OCI-LY3 (cell line): ENCODE data around the gene RTP4.
"Not testable (repeated sequence)": the region's sequence is repeated elsewhere in the genome, so short reads cannot be mapped to it uniquely, and the experiment has no call there.

Source experiments
- H2AFZ ChIP-seq: fragments of 200-600, 300-600 bp; shearing (Covaris generic); 2 replicates; pipeline ENCODE4 v1.6.0; 2014; ENCODE audit warnings: antibody characterized with exemption, low read depth, low read length
- H3K27ac ChIP-seq: fragments of 200-600, 300-600 bp; sonication (generic); 2 replicates; pipeline ENCODE4 v1.5.1; 2014; ENCODE audit warnings: mild to moderate bottlenecking, low read length, moderate library complexity, mixed read lengths
- H3K27me3 ChIP-seq: fragments of 200-600, 300-600 bp; sonication (generic); 2 replicates; pipeline ENCODE4 v1.6.1; 2014; ENCODE audit warnings: low read depth, low read length, mixed read lengths
- H3K36me3 ChIP-seq: fragments of 200-600, 300-600 bp; sonication (generic); replicated peaks from 2 replicates; pipeline ENCODE3; 2014; ENCODE audit warnings: low read depth, low read length, mixed read lengths
- H3K4me1 ChIP-seq: fragments of 300-600, 200-600 bp; sonication (generic); 2 replicates; pipeline ENCODE4 v1.6.1; 2014; ENCODE audit warnings: low read length, mixed read lengths
- H3K4me2 ChIP-seq: fragments of 200-600, 300-600 bp; sonication (generic); 2 replicates; pipeline ENCODE4 v1.6.1; 2014; ENCODE audit warnings: low read length, mixed read lengths
- H3K4me3 ChIP-seq: fragments of 300-600, 200-600 bp; sonication (generic); 2 replicates; pipeline ENCODE4 v1.5.1; 2014; ENCODE audit warnings: antibody characterized with exemption, mild to moderate bottlenecking, low read length, moderate library complexity
- H3K79me2 ChIP-seq: fragments of 300-600, 200-600 bp; shearing (Covaris generic); 2 replicates; pipeline ENCODE4 v1.6.1; 2014; ENCODE audit warnings: mild to moderate bottlenecking, low read length, mixed read lengths
- H3K9ac ChIP-seq: fragments of 300-600, 200-600 bp; shearing (Covaris generic); 2 replicates; pipeline ENCODE4 v1.6.0; 2014; ENCODE audit warnings: mild to moderate bottlenecking, low read length, moderate library complexity
- H3K9me3 ChIP-seq: fragments of 200-600, 300-600 bp; shearing (Covaris generic); 2 replicates; pipeline ENCODE4 v1.6.1; 2014; ENCODE audit warnings: low read length, mixed read lengths; ENCODE audit not compliant: insufficient read depth
- H4K20me1 ChIP-seq: fragments of 200-600, 300-600 bp; sonication (generic); 2 replicates; pipeline ENCODE4 v1.6.1; 2016; ENCODE audit warnings: low read length, mixed read lengths; ENCODE audit not compliant: insufficient read depth
- EZH2phosphoT487 ChIP-seq: fragments of 200-600 bp; shearing (Covaris generic); IDR thresholded peaks from 2 replicates; pipeline ENCODE4 v1.6.1; 2018; ENCODE audit warnings: antibody characterized with exemption, mixed run types, low read depth
- TF ChIP-seq, protein P1 (sequence below): fragments of 200-600, 300-600 bp; sonication (generic); IDR thresholded peaks from 2 replicates; pipeline ENCODE4 v1.5.1; 2014; ENCODE audit warnings: antibody characterized with exemption, low read length, low read depth

The RTP4 gene

DNA sequence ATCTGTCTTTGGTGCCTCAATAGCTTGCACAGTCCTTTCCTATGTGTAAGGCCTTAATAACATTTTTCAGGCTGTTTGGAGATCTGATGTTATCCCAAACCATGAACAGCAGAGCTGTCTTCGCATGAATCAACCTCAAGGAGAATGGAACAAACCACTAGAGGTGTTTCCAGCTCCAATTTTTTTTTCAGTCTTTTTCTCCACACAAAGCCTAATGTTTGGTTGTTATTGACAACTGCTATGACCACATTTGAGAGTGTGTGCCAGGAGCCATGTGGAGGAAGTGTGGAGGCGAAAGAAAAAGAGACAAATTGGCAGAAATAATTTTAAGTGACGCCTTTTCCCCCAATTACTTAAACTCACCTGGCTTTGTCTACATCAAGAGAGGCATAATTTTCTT is 38.7 kb downstream of the RTP4 start:
- Histone ChIP-seq H3K9me3 (no peaks in the 10 kb centered on the region), H3K79me2 (no peaks in the 10 kb centered on the region), H3K9ac (no peak overlapping the region), H2AFZ (no peak overlapping the region), H3K4me2 (no peak overlapping the region), H3K4me3 (no peak overlapping the region), H3K36me3 (no peaks in the 10 kb centered on the region), H3K4me1 (no peaks in the 10 kb centered on the region), H4K20me1 (no peaks in the 10 kb centered on the region), H3K27me3 (no peaks in the 10 kb centered on the region; the same call in 1 of the 2 replicates), H3K27ac (no peak overlapping the region)
- TF ChIP-seq, protein P1, sequence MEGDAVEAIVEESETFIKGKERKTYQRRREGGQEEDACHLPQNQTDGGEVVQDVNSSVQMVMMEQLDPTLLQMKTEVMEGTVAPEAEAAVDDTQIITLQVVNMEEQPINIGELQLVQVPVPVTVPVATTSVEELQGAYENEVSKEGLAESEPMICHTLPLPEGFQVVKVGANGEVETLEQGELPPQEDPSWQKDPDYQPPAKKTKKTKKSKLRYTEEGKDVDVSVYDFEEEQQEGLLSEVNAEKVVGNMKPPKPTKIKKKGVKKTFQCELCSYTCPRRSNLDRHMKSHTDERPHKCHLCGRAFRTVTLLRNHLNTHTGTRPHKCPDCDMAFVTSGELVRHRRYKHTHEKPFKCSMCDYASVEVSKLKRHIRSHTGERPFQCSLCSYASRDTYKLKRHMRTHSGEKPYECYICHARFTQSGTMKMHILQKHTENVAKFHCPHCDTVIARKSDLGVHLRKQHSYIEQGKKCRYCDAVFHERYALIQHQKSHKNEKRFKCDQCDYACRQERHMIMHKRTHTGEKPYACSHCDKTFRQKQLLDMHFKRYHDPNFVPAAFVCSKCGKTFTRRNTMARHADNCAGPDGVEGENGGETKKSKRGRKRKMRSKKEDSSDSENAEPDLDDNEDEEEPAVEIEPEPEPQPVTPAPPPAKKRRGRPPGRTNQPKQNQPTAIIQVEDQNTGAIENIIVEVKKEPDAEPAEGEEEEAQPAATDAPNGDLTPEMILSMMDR: no peak
- no peak for TF ChIP-seq EZH2phosphoT487

- H3K27me3 ChIP-seq, H3K36me3 ChIP-seq, H3K4me3 ChIP-seq, H4K20me1 ChIP-seq, H3K9me3 ChIP-seq, H3K4me2 ChIP-seq, H2AFZ ChIP-seq, H3K4me1 ChIP-seq, H3K9ac ChIP-seq, H3K79me2 ChIP-seq, H3K27ac ChIP-seq: not testable (repeated sequence)
These were observed 44.0 kb downstream of the RTP4 start for GRCh38 chr3:187411991-187412781.
